GM12865 (cell line): Measurements from ENCODE around the gene METTL18.
A peak's percentile ranks its signal among the peaks of the same experiment; 100 is the strongest.

Experiments used
- DNase-seq: peaks from one replicate; pipeline ENCODE4 v3.0.0; 2010; ENCODE audit warnings: low read depth
- H3K4me3 ChIP-seq: 2 replicates; pipeline ENCODE4 v1.5.1; 2011; ENCODE audit warnings: mild to moderate bottlenecking, low read depth, low read length, control low read depth
- TF ChIP-seq, protein P1 (sequence below): IDR thresholded peaks from 2 replicates; pipeline ENCODE4 v1.5.1; 2011; ENCODE audit warnings: low read length, control low read depth, low read depth, inconsistent platforms; ENCODE audit not compliant: insufficient read depth; ENCODE audit errors: missing control alignments

The METTL18 gene

DNA sequence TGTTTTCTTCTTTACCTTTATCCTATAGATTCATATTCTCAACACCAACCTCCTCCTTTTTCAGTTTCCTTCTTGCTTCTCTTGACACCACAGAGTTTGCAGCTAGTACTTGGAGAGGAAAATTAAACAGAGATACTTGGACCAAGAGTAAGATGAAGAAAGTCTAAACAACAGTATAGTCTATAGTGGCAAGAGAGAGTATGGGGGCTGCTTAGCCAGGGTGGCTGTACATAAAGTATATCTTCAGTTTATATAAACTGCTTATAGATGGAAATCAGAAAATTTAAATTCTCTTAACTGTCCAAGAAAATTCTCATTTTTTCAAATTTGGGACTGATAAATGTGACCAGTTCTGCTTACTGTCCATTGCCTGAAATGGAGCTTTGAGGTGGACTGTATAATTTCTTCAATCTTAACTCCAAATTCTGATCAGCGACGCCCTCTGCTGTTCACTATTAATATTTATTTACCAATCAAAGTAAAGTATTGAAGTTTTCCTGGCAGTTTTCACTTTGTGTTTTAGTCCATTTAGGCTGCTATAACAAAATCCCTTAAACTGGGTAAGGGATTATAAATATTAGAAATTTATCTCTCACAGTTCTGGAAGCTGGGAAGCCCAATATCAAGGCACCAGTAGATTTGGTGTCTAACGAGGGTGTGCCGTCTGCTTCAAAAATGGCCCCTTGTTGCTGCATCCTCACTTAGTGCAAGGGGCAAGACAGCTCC lies 14.8 kb upstream of the METTL18 start:
- no peak overlapping the region for H3K4me3 ChIP-seq
- peak; percentile 50 for DNase-seq
- TF ChIP-seq, protein P1, sequence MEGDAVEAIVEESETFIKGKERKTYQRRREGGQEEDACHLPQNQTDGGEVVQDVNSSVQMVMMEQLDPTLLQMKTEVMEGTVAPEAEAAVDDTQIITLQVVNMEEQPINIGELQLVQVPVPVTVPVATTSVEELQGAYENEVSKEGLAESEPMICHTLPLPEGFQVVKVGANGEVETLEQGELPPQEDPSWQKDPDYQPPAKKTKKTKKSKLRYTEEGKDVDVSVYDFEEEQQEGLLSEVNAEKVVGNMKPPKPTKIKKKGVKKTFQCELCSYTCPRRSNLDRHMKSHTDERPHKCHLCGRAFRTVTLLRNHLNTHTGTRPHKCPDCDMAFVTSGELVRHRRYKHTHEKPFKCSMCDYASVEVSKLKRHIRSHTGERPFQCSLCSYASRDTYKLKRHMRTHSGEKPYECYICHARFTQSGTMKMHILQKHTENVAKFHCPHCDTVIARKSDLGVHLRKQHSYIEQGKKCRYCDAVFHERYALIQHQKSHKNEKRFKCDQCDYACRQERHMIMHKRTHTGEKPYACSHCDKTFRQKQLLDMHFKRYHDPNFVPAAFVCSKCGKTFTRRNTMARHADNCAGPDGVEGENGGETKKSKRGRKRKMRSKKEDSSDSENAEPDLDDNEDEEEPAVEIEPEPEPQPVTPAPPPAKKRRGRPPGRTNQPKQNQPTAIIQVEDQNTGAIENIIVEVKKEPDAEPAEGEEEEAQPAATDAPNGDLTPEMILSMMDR: peak; percentile 12

DNA sequence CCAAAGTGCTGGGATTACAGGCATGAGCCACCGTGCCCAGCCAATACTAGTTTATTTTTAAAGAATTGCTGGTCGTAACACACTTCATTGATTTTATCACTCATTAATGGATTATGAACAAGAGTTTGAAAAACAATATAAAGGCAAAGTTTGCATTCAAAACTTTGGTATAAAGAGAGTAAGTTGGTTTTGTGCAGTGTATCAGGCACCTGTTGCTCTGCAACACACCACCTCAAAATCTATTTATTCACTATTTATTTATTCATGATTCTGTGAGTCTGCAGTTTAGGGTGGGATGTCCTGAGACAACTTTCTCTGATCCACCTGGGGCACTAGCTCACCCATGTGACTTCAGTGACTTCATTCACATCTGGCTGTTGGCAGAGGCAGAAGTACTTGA lies 10.2 kb upstream of the METTL18 start:
- no peak overlapping the region for H3K4me3 ChIP-seq
- TF ChIP-seq, protein P1: no peak
- DNase-seq: no peak

DNA sequence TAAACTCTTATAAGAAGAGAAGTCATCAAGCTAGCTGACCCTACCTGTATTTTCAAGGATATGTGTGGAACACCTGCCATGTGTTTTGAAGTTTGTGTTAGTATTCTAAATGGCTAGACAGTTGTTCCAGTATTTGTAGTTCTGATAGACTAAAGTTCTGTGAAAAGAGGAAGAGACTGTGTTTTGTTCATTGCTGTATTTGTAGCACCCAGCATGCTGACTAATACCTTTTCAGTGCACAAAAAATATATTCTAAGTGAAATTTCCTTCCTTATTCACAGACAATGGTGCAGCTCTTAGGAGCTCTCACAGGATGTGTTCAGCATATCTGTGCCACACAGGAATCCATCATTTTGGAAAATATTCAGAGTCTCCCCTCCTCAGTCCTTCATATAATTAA lies 8.2 kb upstream of the METTL18 start:
- no peak overlapping the region for H3K4me3 ChIP-seq
- DNase-seq: no peak
- TF ChIP-seq, protein P1: no peak

DNA sequence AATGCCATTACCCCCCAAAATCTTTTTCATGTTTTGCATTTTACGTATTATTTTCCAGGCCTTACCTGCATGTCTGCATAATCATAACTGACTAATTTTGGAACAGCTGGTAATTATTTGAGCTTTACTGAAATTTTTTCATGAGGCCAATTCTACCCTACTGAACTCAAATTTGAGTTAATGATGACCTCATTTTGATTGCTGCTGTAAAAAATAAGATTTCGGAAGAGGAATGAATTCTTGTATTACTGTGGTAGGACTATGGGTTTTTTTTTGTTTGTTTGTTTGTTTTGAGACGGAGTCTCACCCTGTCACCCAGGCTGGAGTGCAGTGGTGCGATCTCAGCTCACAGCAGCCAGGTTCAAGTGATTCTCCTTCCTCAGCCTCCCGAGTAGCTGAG lies 2.6 kb upstream of the METTL18 start:
- TF ChIP-seq, protein P1: no peak
- DNase-seq: no peak
- no peak overlapping the region for H3K4me3 ChIP-seq

DNA sequence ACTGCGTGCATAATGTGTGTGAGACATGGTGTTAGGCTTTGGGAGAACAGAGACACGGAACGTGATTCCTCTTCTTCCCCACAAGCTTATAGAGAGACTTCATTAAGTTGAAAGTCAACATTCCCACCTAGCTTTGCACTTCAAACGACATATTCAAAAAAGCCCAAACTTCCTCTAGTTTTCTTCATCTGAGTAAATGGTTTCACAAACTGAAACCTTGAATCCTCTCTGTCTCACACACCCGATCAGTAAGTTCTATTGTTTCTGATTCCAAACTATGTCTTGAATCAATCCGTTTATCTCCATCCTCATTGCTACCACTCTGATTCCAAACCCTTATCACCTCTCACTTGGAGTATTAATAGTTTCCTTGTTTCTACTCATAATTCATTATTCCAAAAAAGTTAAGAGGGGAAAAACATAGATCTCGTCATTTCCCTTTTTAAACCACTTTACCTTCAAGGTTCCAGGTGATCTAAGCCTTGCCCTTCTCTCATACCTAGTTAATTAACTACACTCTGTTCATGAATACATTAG lies 1.6 kb upstream of the METTL18 start:
- TF ChIP-seq, protein P1: no peak
- peak; percentile 28 for DNase-seq

DNA sequence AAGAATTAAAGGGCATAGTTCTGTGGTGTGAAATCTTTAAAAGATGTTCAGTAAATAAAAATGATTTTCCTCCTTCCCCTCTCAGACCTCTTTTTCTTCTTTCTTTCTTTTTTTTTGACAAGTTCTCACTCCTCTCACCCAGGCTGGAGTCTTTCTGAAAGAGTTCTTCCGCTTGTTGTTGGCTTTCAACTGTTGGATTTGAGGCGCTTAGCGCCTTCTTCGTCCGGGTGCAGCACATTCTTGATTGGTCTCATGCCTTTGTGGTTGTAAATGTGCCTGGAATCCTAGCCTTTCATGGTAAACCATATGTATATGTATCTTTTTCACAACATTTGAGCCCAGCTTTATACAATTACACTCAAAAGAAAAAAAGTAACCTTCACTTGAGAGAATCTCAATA lies 980 bp upstream of the METTL18 start:
- DNase-seq: peak; percentile 56
- TF ChIP-seq, protein P1: no peak
- H3K4me3 ChIP-seq: peak overlapping the region; percentile 79

More for the DNA sequence above, 1.6 kb upstream of the METTL18 start:
- H3K4me3 ChIP-seq: peak overlapping the region; percentile 79
